OCI-LY1 (cell line): ENCODE results near the gene DBF4.
A peak's percentile ranks its signal among the peaks of the same experiment; 100 is the strongest.
"Not testable (repeated sequence)": the region's sequence is repeated elsewhere in the genome, so short reads cannot be mapped to it uniquely, and the experiment has no call there.

Source experiments
- H2AFZ ChIP-seq: fragments of 200-600 bp; sonication (generic), shearing (Covaris generic); 2 replicates; pipeline ENCODE4 v1.6.0; 2014; ENCODE audit warnings: antibody characterized with exemption, mild to moderate bottlenecking, low read length
- H3F3A ChIP-seq: fragments of 200-600 bp; sonication (generic), shearing (Covaris generic); 2 replicates; pipeline ENCODE4 v1.6.0; 2014; ENCODE audit warnings: mild to moderate bottlenecking, antibody characterized with exemption, low read length, moderate library complexity; ENCODE audit not compliant: insufficient read depth
- H3K27ac ChIP-seq: fragments of 200-600 bp; sonication (generic); 2 replicates; pipeline ENCODE4 v1.5.1; 2014; ENCODE audit warnings: low read length, mixed run types, mild to moderate bottlenecking, low read depth; ENCODE audit not compliant: poor library complexity, severe bottlenecking
- H3K27me3 ChIP-seq: fragments of 200-600 bp; sonication (generic); 2 replicates; pipeline ENCODE4 v1.6.0; 2014; ENCODE audit warnings: antibody characterized with exemption, mild to moderate bottlenecking, low read length, moderate library complexity; ENCODE audit not compliant: insufficient read depth
- H3K36me3 ChIP-seq: fragments of 200-600 bp; sonication (generic); 2 replicates; pipeline ENCODE4 v1.6.1; 2014; ENCODE audit warnings: mild to moderate bottlenecking, antibody characterized with exemption, low read length, moderate library complexity, mixed read lengths; ENCODE audit not compliant: insufficient read depth
- H3K4me1 ChIP-seq: fragments of 200-600 bp; sonication (generic); 2 replicates; pipeline ENCODE4 v1.5.1; 2014; ENCODE audit warnings: mild to moderate bottlenecking, low read length, moderate library complexity; ENCODE audit not compliant: insufficient read depth, severe bottlenecking
- H3K4me2 ChIP-seq: fragments of 200-600 bp; sonication (generic), shearing (Covaris generic); 2 replicates; pipeline ENCODE4 v1.6.1; 2014; ENCODE audit warnings: low read length
- H3K4me3 ChIP-seq: fragments of 200-600 bp; sonication (generic); 2 replicates; pipeline ENCODE4 v1.5.1; 2014; ENCODE audit warnings: low read length, low read depth, mild to moderate bottlenecking, mixed read lengths; ENCODE audit not compliant: poor library complexity, severe bottlenecking
- H3K79me2 ChIP-seq: fragments of 200-600 bp; shearing (Covaris generic); 2 replicates; pipeline ENCODE4 v1.6.1; 2016; ENCODE audit warnings: mixed run types, low read length, mixed read lengths; ENCODE audit not compliant: insufficient read depth
- H3K9ac ChIP-seq: fragments of 200-600 bp; sonication (generic), shearing (Covaris generic); 2 replicates; pipeline ENCODE4 v1.6.1; 2014; ENCODE audit warnings: mild to moderate bottlenecking, low read length, mixed read lengths
- H3K9me2 ChIP-seq: fragments of 200-600 bp; sonication (generic), shearing (Covaris generic); 2 replicates; pipeline ENCODE4 v1.6.1; 2014; ENCODE audit warnings: low read depth, mild to moderate bottlenecking, low read length, mixed read lengths
- H3K9me3 ChIP-seq: fragments of 200-600 bp; shearing (Covaris generic); 2 replicates; pipeline ENCODE4 v1.6.1; 2014; ENCODE audit warnings: low read length, mixed read lengths
- H4K20me1 ChIP-seq: fragments of 200-600 bp; sonication (generic), shearing (Covaris generic); 2 replicates; pipeline ENCODE4 v1.6.0; 2016; ENCODE audit warnings: mild to moderate bottlenecking, low read length; ENCODE audit not compliant: insufficient read depth
- CTCF ChIP-seq: fragments of 200-600 bp; sonication (generic), shearing (Covaris generic); IDR thresholded peaks from 2 replicates; pipeline ENCODE4 v1.5.1; 2017; ENCODE audit warnings: mild to moderate bottlenecking, antibody characterized with exemption, low read length, moderate library complexity, mixed read lengths
- EZH2 ChIP-seq: fragments of 200-600 bp; sonication (generic), shearing (Covaris generic); IDR thresholded peaks from 2 replicates; pipeline ENCODE4 v1.8.0; 2017; ENCODE audit warnings: borderline replicate concordance, mixed run types, mild to moderate bottlenecking, antibody characterized with exemption, low read length, moderate library complexity, mixed read lengths

The DBF4 gene

GRCh38 chr7:87870471-87870870, 5.8 kb upstream of the DBF4 start:
- H3K9me3 ChIP-seq: peaks cover 48% of the 10 kb centered on the region
- peaks cover 75% of the 10 kb centered on the region for H3K36me3 ChIP-seq

GRCh38 chr7:87872346-87872745, 3.9 kb upstream of the DBF4 start:
- Histone ChIP-seq H3K4me3 (no peak overlapping the region), H3K9ac (no peak overlapping the region), H3K27me3 (no peaks in the 10 kb centered on the region), H3K9me3 (peaks cover 40% of the 10 kb centered on the region), H3K79me2 (peaks cover 73% of the 10 kb centered on the region), H4K20me1 (no peaks in the 10 kb centered on the region), H3K27ac (no peak overlapping the region), H3K4me2 (no peak overlapping the region), H3F3A (no peaks in the 10 kb centered on the region), H2AFZ (no peak overlapping the region), H3K4me1 (peaks cover 21% of the 10 kb centered on the region), H3K36me3 (peaks cover 63% of the 10 kb centered on the region), H3K9me2 (no peaks in the 10 kb centered on the region)
- TF ChIP-seq CTCF (no peak), EZH2 (no peak)

More at GRCh38 chr7:87870471-87870870, 5.8 kb upstream of the DBF4 start:
- H4K20me1 ChIP-seq: no peaks in the 10 kb centered on the region
- H3K27ac ChIP-seq: no peak overlapping the region
- H3K9me2 ChIP-seq: no peaks in the 10 kb centered on the region
- no peaks in the 10 kb centered on the region for H3F3A ChIP-seq
- TF ChIP-seq EZH2: no peak
- TF ChIP-seq CTCF: no peak
- H3K4me3 ChIP-seq: no peak overlapping the region
- H3K27me3 ChIP-seq: no peaks in the 10 kb centered on the region
- peaks cover 20% of the 10 kb centered on the region for H3K4me1 ChIP-seq
- H3K4me2 ChIP-seq: no peak overlapping the region
- H2AFZ ChIP-seq: no peak overlapping the region
- peaks cover 63% of the 10 kb centered on the region for H3K79me2 ChIP-seq
- H3K9ac ChIP-seq: no peak overlapping the region

- H3K9me2 ChIP-seq, H3K27me3 ChIP-seq, H3K9ac ChIP-seq, H4K20me1 ChIP-seq, H3F3A ChIP-seq, H2AFZ ChIP-seq, H3K27ac ChIP-seq: not testable (repeated sequence)
- H3K4me1 ChIP-seq: peaks cover 30% of the 10 kb centered on the region
- H3K9me3 ChIP-seq: peaks cover 35% of the 10 kb centered on the region
- peaks cover 59% of the 10 kb centered on the region for H3K36me3 ChIP-seq
- H3K4me3 ChIP-seq: peak overlapping the region; percentile 87
- H3K4me2 ChIP-seq: peak overlapping the region; percentile 97
- H3K79me2 ChIP-seq: peaks cover 82% of the 10 kb centered on the region
These were observed 3.0 kb upstream of the DBF4 start for GRCh38 chr7:87873328-87873727.

GRCh38 chr7:87874066-87874465, 2.2 kb upstream of the DBF4 start:
- Histone ChIP-seq H4K20me1 (no peaks in the 10 kb centered on the region), H3K4me1 (peaks cover 38% of the 10 kb centered on the region), H2AFZ (no peak overlapping the region), H3F3A (no peaks in the 10 kb centered on the region), H3K27ac (peak overlapping the region; percentile 90), H3K27me3 (no peaks in the 10 kb centered on the region), H3K79me2 (peaks cover 86% of the 10 kb centered on the region), H3K9me3 (peaks cover 34% of the 10 kb centered on the region), H3K9ac (peak overlapping the region; percentile 82), H3K9me2 (no peaks in the 10 kb centered on the region), H3K36me3 (peaks cover 59% of the 10 kb centered on the region), H3K4me2 (peak overlapping the region; percentile 97), H3K4me3 (peak overlapping the region; percentile 87)
- no peak for TF ChIP-seq EZH2
- no peak for TF ChIP-seq CTCF
